ENCODE measurements around the gene TLL2. TPM values are rescaled to one million over a fixed set of nuclear protein-coding genes. Genes with fewer than 3 reads are reported as not detected.

TLL2 gene
- total RNA-seq, 1 donor from 2014 or later, result not detected

DNA sequence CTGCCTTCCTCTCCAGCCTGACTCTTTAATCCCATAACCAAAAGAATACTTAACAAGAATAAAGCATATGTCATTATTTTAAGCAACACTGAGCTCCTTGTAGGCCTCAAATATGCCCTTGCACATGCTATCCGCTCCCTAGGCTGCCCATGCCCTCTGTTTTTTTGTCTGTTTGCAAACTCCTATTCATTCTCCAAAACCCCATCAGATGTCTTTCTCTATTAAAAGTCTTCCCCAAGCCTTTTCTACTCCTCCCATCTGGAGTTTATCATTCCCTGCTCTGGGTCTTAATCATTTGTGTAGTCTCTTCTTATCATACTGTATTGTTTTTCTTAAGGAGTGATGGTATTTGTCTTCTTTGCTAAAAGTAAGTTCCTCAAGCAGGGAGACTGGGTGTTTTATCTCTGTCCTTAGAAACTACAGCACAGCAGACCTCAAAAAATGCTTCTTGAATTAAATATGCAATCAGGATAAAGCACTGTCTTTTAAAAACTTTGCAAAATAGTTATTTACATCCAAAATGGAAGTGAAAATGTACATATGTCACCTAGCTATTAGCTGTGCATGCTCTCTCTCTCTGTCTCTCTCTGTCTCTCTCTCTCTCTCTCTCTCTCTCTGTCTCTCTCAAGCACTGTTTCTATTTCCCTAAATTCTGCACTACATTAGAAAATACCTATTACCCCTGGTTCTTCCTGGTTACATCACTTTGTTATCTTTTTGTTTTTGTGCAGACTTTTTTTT, 98.4 kb downstream of the TLL2 start:
- intact Hi-C loops (cut with DNase I), result no loop called here
- Histone ChIP-seq H3K9me3 (no peaks in the 10 kb centered on the region), H3K36me3 (no peaks in the 10 kb centered on the region), H3K4me1 (peaks cover 3% of the 10 kb centered on the region), H3K27me3 (peaks cover 5% of the 10 kb centered on the region), H3K4me3 (no peak overlapping the region), H3K27ac (no peak overlapping the region)
- ATAC-seq, result no peak
- DNase-seq, result no peak
- TF ChIP-seq, protein P1, sequence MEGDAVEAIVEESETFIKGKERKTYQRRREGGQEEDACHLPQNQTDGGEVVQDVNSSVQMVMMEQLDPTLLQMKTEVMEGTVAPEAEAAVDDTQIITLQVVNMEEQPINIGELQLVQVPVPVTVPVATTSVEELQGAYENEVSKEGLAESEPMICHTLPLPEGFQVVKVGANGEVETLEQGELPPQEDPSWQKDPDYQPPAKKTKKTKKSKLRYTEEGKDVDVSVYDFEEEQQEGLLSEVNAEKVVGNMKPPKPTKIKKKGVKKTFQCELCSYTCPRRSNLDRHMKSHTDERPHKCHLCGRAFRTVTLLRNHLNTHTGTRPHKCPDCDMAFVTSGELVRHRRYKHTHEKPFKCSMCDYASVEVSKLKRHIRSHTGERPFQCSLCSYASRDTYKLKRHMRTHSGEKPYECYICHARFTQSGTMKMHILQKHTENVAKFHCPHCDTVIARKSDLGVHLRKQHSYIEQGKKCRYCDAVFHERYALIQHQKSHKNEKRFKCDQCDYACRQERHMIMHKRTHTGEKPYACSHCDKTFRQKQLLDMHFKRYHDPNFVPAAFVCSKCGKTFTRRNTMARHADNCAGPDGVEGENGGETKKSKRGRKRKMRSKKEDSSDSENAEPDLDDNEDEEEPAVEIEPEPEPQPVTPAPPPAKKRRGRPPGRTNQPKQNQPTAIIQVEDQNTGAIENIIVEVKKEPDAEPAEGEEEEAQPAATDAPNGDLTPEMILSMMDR (IDR thresholded peaks at IDR 0.05), result no peak

DNA sequence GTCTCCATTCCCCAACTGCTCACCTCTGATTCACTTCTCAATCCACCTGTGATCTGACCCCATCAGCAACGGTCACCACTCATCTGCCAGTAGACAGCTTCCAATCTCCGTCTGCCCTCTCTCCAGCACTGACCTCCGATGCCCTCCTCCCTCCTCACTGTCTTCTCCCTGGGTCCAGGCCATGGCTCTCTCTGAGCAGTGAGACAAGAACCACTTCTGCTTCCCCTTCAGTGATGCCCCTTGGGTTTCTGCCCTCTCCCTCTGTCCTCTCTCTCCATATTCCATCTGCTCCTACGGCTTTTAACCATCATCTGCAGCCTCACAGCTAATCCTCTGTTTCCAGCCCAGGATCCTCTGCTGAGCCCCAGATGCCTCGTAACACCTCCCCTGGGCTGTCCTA, 99.4 kb downstream of the TLL2 start:
- TF ChIP-seq, protein P1 (IDR thresholded peaks at IDR 0.05), result no peak
- Histone ChIP-seq H3K4me3 (no peak overlapping the region), H3K9me3 (no peaks in the 10 kb centered on the region), H3K36me3 (no peaks in the 10 kb centered on the region), H3K27me3 (peaks cover 5% of the 10 kb centered on the region), H3K4me1 (peaks cover 3% of the 10 kb centered on the region), H3K27ac (no peak overlapping the region)
- no peak for ATAC-seq
- DNase-seq, result no peak
- intact Hi-C loops (cut with DNase I), result no loop called here

DNA sequence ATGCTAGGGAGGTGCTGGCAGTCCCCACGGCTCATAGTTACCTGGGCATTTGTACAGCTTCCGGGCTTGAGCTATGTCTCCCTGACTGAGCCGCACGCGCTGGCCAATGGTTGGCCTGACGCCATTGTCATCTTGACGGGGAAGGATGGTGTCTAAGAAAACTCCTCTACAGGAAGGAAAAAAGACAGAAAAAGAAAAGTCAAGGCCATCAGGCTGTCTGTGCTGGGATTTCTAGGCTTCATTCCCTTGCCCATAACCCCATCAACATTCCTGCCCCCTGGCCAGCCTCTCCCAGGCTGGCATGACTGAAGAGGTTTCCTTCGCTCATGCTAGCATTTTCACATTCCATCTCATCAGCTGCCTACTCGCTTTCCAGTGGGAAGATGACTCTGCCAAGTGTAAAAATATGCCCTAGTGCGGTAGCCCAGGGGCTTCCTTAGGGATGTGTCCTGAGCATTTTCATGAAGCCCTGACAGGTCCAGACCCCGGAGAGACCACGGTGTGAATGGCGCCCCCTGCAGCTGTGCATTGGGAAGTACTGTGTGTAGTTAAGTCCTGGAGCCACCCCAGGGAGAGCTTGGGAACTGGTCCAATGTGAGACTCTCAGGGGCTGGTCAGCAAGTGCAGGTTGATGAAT, 100.5 kb downstream of the TLL2 start:
- intact Hi-C loops (cut with DNase I), result no loop called here
- DNase-seq (no peak), ATAC-seq (no peak)
- H3K27ac ChIP-seq, result no peak overlapping the region
- H3K9me3 ChIP-seq, result no peaks in the 10 kb centered on the region
- H3K36me3 ChIP-seq, result no peaks in the 10 kb centered on the region
- peaks cover 10% of the 10 kb centered on the region for H3K27me3 ChIP-seq
- H3K4me1 ChIP-seq, result peaks cover 3% of the 10 kb centered on the region
- H3K4me3 ChIP-seq, result no peak overlapping the region
- TF ChIP-seq, protein P1 (IDR thresholded peaks at IDR 0.05), result no peak

DNA sequence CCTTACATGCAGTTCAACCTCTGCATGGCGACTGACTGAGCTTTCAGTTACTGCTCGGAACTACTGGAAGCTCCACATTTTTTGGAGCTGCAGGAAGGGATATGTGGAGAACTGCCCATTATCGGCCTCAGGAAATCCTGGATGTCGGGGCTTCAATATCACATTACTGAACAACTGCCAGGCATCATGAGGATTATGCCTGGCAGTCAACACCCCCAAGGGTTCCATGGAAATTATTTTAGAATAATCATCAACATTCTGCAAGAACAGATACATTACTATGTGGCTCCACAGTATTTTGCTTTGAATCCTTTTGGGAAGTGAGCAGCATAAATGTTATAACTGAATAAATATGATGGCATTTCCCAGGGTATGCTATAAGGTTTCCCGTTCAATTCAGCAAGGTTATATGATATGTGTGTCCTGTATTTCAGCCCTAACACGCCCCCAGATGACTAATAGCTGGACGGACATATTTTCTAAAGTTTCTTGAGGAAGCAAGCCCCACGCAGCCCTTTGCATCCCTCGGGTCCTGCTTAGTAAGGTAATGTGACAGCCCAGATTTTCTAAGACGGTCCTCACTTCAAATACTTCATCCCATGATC, 101.9 kb downstream of the TLL2 start:
- no peak overlapping the region for H3K4me3 ChIP-seq
- peaks cover 3% of the 10 kb centered on the region for H3K4me1 ChIP-seq
- no peak for ATAC-seq
- H3K27me3 ChIP-seq, result peaks cover 11% of the 10 kb centered on the region
- H3K27ac ChIP-seq, result no peak overlapping the region
- H3K36me3 ChIP-seq, result no peaks in the 10 kb centered on the region
- intact Hi-C loops (cut with DNase I), result no loop called here
- TF ChIP-seq, protein P1 (IDR thresholded peaks at IDR 0.05), result no peak
- H3K9me3 ChIP-seq, result no peaks in the 10 kb centered on the region
- no peak for DNase-seq

DNA sequence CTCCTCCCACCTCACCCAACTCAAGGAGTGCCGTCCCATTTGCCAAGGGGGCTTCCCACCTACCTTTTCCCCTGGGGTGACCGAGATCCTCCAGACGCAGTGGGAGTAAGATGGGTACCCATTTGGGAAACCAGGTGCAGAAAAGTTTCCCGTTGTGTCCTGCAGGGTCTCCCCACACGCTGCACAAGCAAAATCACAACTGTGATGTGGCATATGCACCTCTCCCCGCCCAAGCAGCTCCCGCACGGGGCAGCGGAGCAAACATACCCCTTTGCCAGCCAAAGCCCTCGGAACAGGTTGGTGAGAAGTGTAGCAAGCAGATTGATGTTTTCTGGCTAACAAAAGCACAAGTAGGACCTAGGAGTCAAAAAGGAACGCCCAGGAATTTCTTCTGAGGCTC, 103.4 kb downstream of the TLL2 start:
- no peak overlapping the region for H3K27ac ChIP-seq
- no peaks in the 10 kb centered on the region for H3K4me1 ChIP-seq
- peaks cover 17% of the 10 kb centered on the region for H3K27me3 ChIP-seq
- H3K9me3 ChIP-seq, result no peaks in the 10 kb centered on the region
- TF ChIP-seq, protein P1 (IDR thresholded peaks at IDR 0.05), result no peak
- no peak overlapping the region for H3K4me3 ChIP-seq
- no peaks in the 10 kb centered on the region for H3K36me3 ChIP-seq
- ATAC-seq, result no peak
- DNase-seq, result no peak
- intact Hi-C loops (cut with DNase I), result no loop called here
